ENCODE results near the gene OR13H1.

DNA sequence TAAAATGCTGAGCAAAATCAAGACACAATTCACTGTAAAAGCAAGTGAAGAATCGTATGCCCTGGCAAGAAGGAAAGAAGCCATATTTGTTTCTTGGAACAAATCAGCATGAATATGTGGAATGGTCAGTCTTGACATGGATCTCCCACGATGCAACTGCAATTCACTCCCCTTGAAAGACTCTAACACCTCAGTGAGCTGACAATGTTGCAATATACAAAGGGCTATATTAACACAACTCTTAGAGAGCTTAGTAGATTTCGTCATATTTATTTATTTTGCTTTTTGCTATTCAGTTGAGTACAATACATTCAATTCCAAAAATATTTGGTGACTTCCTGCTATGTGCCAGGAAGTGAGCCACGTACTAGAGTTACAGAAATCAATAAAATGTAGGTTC, 14.7 kb downstream of the OR13H1 start:
- TF ChIP-seq, protein P1, sequence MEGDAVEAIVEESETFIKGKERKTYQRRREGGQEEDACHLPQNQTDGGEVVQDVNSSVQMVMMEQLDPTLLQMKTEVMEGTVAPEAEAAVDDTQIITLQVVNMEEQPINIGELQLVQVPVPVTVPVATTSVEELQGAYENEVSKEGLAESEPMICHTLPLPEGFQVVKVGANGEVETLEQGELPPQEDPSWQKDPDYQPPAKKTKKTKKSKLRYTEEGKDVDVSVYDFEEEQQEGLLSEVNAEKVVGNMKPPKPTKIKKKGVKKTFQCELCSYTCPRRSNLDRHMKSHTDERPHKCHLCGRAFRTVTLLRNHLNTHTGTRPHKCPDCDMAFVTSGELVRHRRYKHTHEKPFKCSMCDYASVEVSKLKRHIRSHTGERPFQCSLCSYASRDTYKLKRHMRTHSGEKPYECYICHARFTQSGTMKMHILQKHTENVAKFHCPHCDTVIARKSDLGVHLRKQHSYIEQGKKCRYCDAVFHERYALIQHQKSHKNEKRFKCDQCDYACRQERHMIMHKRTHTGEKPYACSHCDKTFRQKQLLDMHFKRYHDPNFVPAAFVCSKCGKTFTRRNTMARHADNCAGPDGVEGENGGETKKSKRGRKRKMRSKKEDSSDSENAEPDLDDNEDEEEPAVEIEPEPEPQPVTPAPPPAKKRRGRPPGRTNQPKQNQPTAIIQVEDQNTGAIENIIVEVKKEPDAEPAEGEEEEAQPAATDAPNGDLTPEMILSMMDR (conservative IDR thresholded peaks at IDR 0.05 in 1 of 2, IDR thresholded peaks at IDR 0.05 in 1 of 2; ENCODE audit: low read depth in 1 of 2, low read length in 2 of 2), result no peak
- TF ChIP-seq EZH2 (IDR thresholded peaks at IDR 0.05; ENCODE audit: low read length, missing control alignments), result no peak
